OCI-LY7 (cell line): Measurements from ENCODE around the gene HSPA12A. TPM values are rescaled to one million over a fixed set of nuclear protein-coding genes. Genes with fewer than 3 reads are reported as not detected.

Experiments
- BruUV-seq: library from RNA; stranded (reverse); fragments of 400-500 nt; replicated peaks from 2 replicates; lab custom pipeline; 2021; lab: Mats Ljungman, UMichigan
- CTCF ChIA-PET: fragments of 300-600 bp; sonication (Branson Sonifier 250); formaldehyde crosslinking; loops from one replicate; lab custom pipeline; 2022; ENCODE audit warnings: antibody characterized with exemption; ENCODE audit not compliant: unreplicated experiment; lab: Charles Lee
- POLR2A ChIA-PET: fragments of 300-600 bp; sonication (Branson Sonifier 250); formaldehyde crosslinking; loops from one replicate; lab custom pipeline; 2022; ENCODE audit warnings: antibody characterized with exemption; lab: Charles Lee
- DNase-seq: peaks from one replicate; pipeline ENCODE4 v3.0.0-alpha.2; 2015; ENCODE audit warnings: low spot score
- H2AFZ ChIP-seq: fragments of 200-600 bp; sonication (generic), shearing (Covaris generic); 2 replicates; pipeline ENCODE4 v1.6.1; 2014; ENCODE audit warnings: mild to moderate bottlenecking, antibody characterized with exemption, low read length, moderate library complexity
- H3K27ac ChIP-seq: fragments of 200-600 bp; sonication (generic); 2 replicates; pipeline ENCODE4 v1.5.1; 2014; ENCODE audit warnings: mixed run types, low read depth, mild to moderate bottlenecking, moderate library complexity, low read length, inconsistent platforms; ENCODE audit not compliant: poor library complexity, severe bottlenecking
- H3K36me3 ChIP-seq: fragments of 200-600 bp; sonication (generic); 2 replicates; pipeline ENCODE4 v1.6.1; 2014; ENCODE audit warnings: mild to moderate bottlenecking, antibody characterized with exemption, low read length, moderate library complexity, mixed read lengths; ENCODE audit not compliant: insufficient read depth
- H3K4me1 ChIP-seq: fragments of 200-600 bp; sonication (generic); 2 replicates; pipeline ENCODE4 v1.5.1; 2014; ENCODE audit warnings: mild to moderate bottlenecking, low read length; ENCODE audit not compliant: insufficient read depth, poor library complexity, severe bottlenecking
- H3K4me2 ChIP-seq: fragments of 200-600 bp; sonication (generic); 2 replicates; pipeline ENCODE4 v1.6.1; 2014; ENCODE audit warnings: mild to moderate bottlenecking, low read length
- H3K4me3 ChIP-seq: fragments of 200-600 bp; sonication (generic); 2 replicates; pipeline ENCODE4 v1.5.1; 2014; ENCODE audit warnings: mild to moderate bottlenecking, low read depth, low read length; ENCODE audit not compliant: poor library complexity, severe bottlenecking
- H3K79me2 ChIP-seq: fragments of 200-600 bp; sonication (generic); 2 replicates; pipeline ENCODE4 v1.6.1; 2016; ENCODE audit warnings: low read depth, mild to moderate bottlenecking, low read length, moderate library complexity, mixed read lengths; ENCODE audit not compliant: insufficient read depth
- H3K9me2 ChIP-seq: fragments of 200-600 bp; sonication (generic); 2 replicates; pipeline ENCODE4 v1.6.1; 2016; ENCODE audit warnings: mild to moderate bottlenecking, low read length, mixed read lengths; ENCODE audit not compliant: insufficient read depth
- H3K9me3 ChIP-seq: fragments of 200-600 bp; sonication (generic); 2 replicates; pipeline ENCODE4 v1.6.1; 2014; ENCODE audit warnings: mild to moderate bottlenecking, mixed run types, low read length, mixed read lengths
- H4K20me1 ChIP-seq: fragments of 200-600 bp; sonication (generic); 2 replicates; pipeline ENCODE4 v1.6.1; 2014; ENCODE audit warnings: mild to moderate bottlenecking, antibody characterized with exemption, low read length, moderate library complexity, mixed read lengths; ENCODE audit not compliant: insufficient read depth
- EZH2phosphoT487 ChIP-seq: fragments of 200-600 bp; sonication (generic); IDR thresholded peaks from 2 replicates; pipeline ENCODE4 v1.6.1; 2018; ENCODE audit warnings: low read depth, borderline replicate concordance, mild to moderate bottlenecking, mixed run types, antibody characterized with exemption, low read length, moderate library complexity, mixed read lengths
- intact Hi-C: fragments of 100-400 bp; cut with micrococcal nuclease; formaldehyde crosslinking; loops from one replicate; pipeline ENCODE4 v1.10.0; 2022; ENCODE audit not compliant: unreplicated experiment
- total RNA-seq, 2 experiments: library from RNA; depleted of rRNA in 1 of 2; stranded (reverse); fragments of >200 nt in 1 of 2; shearing (Covaris generic) in 1 of 2; gene quantifications; 2 replicates each; pipeline ENCODE4 v1.2.3, GENCODE V29; 2014 to 2022
- TF ChIP-seq, protein P1 (sequence below): fragments of 200-600 bp; sonication (generic); conservative IDR thresholded peaks from 2 replicates; pipeline ENCODE4 v1.5.1; 2014; ENCODE audit warnings: mild to moderate bottlenecking, antibody characterized with exemption, low read length, moderate library complexity, mixed read lengths

Gene HSPA12A
- total RNA-seq, 2 experiments from 2014 or later = 3.7 TPM; not detected in 1

DNA sequence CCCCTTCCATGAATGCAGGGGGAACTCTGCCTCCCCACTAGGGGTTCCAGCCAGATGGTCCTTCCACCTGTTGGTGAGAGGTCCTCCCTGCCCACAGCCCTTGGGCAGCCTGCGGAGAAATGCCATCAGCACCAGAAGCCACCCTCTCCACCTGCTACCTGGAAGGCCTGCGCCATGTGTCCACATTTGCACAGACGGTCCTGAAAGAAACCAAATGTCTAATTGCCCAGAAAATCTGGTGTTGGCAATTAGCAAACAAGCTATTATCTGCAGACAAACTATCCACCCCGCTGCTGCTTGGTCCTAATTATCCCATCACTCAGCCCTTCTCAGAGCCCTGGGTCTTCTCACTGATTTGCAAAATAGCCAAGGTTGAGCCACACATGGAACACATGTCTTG is 32.3 kb downstream of the HSPA12A start:
- no TSS peak for BruUV-seq
- Histone ChIP-seq H3K9me3 (no peaks in the 10 kb centered on the region), H4K20me1 (no peaks in the 10 kb centered on the region), H3K4me3 (no peak overlapping the region), H3K36me3 (no peaks in the 10 kb centered on the region), H3K4me2 (no peak overlapping the region), H3K79me2 (no peaks in the 10 kb centered on the region), H3K9me2 (no peaks in the 10 kb centered on the region), H3K27ac (no peak overlapping the region), H3K4me1 (no peaks in the 10 kb centered on the region), H2AFZ (no peak overlapping the region)
- POLR2A ChIA-PET = no interaction called here
- DNase-seq = no peak
- no peak for TF ChIP-seq EZH2phosphoT487
- TF ChIP-seq, protein P1, sequence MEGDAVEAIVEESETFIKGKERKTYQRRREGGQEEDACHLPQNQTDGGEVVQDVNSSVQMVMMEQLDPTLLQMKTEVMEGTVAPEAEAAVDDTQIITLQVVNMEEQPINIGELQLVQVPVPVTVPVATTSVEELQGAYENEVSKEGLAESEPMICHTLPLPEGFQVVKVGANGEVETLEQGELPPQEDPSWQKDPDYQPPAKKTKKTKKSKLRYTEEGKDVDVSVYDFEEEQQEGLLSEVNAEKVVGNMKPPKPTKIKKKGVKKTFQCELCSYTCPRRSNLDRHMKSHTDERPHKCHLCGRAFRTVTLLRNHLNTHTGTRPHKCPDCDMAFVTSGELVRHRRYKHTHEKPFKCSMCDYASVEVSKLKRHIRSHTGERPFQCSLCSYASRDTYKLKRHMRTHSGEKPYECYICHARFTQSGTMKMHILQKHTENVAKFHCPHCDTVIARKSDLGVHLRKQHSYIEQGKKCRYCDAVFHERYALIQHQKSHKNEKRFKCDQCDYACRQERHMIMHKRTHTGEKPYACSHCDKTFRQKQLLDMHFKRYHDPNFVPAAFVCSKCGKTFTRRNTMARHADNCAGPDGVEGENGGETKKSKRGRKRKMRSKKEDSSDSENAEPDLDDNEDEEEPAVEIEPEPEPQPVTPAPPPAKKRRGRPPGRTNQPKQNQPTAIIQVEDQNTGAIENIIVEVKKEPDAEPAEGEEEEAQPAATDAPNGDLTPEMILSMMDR = no peak
- intact Hi-C loops = no loop called here
- CTCF ChIA-PET = no interaction called here

DNA sequence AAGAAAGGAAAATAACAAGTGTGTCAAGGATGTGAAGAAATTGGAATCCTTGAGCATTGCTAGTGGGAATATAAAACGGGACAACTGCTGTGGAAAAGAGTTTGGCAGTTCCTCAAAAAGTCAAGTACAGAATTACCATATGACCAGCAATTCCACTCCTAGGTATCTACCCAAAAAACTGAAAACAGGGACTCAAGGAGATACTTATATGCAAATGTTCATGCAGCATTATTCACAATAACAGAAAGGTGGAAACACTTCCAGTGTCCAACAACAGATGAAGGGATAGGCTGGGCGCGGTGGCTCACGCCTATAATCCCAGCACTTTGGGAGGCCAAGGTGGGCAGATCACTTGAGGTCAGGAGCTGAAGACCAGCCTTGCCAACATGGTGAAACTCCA is 33.5 kb downstream of the HSPA12A start:
- Histone ChIP-seq H3K79me2 (no peaks in the 10 kb centered on the region), H3K4me3 (no peak overlapping the region), H3K9me3 (no peaks in the 10 kb centered on the region), H2AFZ (no peak overlapping the region), H4K20me1 (no peaks in the 10 kb centered on the region), H3K27ac (no peak overlapping the region), H3K4me2 (no peak overlapping the region), H3K4me1 (no peaks in the 10 kb centered on the region), H3K36me3 (no peaks in the 10 kb centered on the region), H3K9me2 (no peaks in the 10 kb centered on the region)
- TF ChIP-seq, protein P1 = no peak
- no peak for TF ChIP-seq EZH2phosphoT487
- no TSS peak for BruUV-seq
- no peak for DNase-seq
- ChIA-PET CTCF (no interaction called here), POLR2A (no interaction called here)
- intact Hi-C loops = no loop called here

DNA sequence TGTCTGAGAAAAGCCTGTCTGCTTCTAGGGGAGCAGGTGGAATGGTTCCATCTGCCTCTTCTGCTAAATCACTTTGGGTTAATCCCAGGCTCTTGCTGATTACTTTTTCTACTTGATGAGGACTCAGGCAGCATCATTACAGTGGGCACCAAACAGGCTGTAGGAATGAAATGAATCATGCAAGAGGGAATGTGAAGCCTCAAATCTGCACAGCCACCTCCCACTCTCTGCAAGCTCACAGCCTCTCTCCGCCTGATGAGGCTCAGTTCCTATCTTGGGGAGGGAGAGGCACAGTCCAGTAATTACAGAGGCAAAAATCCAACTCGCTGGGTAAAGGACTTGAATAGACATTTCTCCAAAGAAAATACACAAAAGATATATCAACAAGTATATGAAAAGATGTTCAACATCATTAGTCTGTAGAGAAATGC is 34.0 kb downstream of the HSPA12A start:
- H3K4me1 ChIP-seq = no peaks in the 10 kb centered on the region
- H3K9me2 ChIP-seq = no peaks in the 10 kb centered on the region
- ChIA-PET POLR2A (no interaction called here), CTCF (no interaction called here)
- no peaks in the 10 kb centered on the region for H3K36me3 ChIP-seq
- no peak overlapping the region for H3K27ac ChIP-seq
- no TSS peak for BruUV-seq
- H4K20me1 ChIP-seq = no peaks in the 10 kb centered on the region
- intact Hi-C loops = no loop called here
- no peak for DNase-seq
- no peak for TF ChIP-seq EZH2phosphoT487
- TF ChIP-seq, protein P1 = no peak
- no peaks in the 10 kb centered on the region for H3K79me2 ChIP-seq
- no peaks in the 10 kb centered on the region for H3K9me3 ChIP-seq
- no peak overlapping the region for H3K4me3 ChIP-seq
- H2AFZ ChIP-seq = no peak overlapping the region
- no peak overlapping the region for H3K4me2 ChIP-seq
